AG04450 (cell line): ENCODE measurements around the gene ANO9. TPM values are rescaled to one million over a fixed set of nuclear protein-coding genes. Genes with fewer than 3 reads are reported as not detected.

Source experiments
- CTCF ChIA-PET: fragments of 300-600, 350-600 bp; formaldehyde crosslinking; extraction: SDS; loops from one replicate; lab custom pipeline; 2022; ENCODE audit warnings: antibody characterized with exemption, inconsistent platforms; lab: Charles Lee
- POLR2A ChIA-PET: fragments of 350-600 bp; formaldehyde crosslinking; extraction: SDS; loops from one replicate; lab custom pipeline; 2021; ENCODE audit warnings: antibody characterized with exemption, inconsistent platforms; lab: Yijun Ruan, JAX
- DNase-seq: peaks from one replicate; pipeline ENCODE4 v3.0.0-alpha.2; 2011; ENCODE audit warnings: low read depth, low spot score
- H3K27ac ChIP-seq: one replicate; pipeline ENCODE4 v1.5.1; 2012; ENCODE audit warnings: low read depth, low read length, control low read depth
- H3K27me3 ChIP-seq: one replicate; pipeline ENCODE4 v1.6.0; 2012; ENCODE audit warnings: low read length; ENCODE audit not compliant: control insufficient read depth, insufficient read depth
- H3K4me3 ChIP-seq: 2 replicates; pipeline ENCODE4 v1.5.1; 2011; ENCODE audit warnings: mild to moderate bottlenecking, low read depth, low read length, control low read depth
- H3K9me3 ChIP-seq: 2 replicates; pipeline ENCODE4 v1.5.1; 2012; ENCODE audit warnings: low read length; ENCODE audit not compliant: control insufficient read depth, insufficient read depth
- CTCF ChIP-seq: IDR thresholded peaks from 2 replicates; pipeline ENCODE4 v1.5.1; 2011; ENCODE audit warnings: low read depth, low read length, control low read depth, inconsistent platforms
- polyA plus RNA-seq: library from polyadenylated mRNA; depleted of rRNA; stranded (reverse); fragments of >200 nt; gene quantifications from 2 replicates; pipeline ENCODE4 v1.2.3, GENCODE V29; 2011

ANO9 gene
- polyA plus RNA-seq, 1 experiment = 0.10 TPM

- Histone ChIP-seq H3K9me3 (peaks cover 16% of the 10 kb centered on the region; the same call in 1 of the 2 replicates), H3K4me3 (no peak overlapping the region), H3K27me3 (peaks cover 9% of the 10 kb centered on the region), H3K27ac (no peak overlapping the region)
- DNase-seq = no peak
- ChIA-PET CTCF (interaction anchor here (0.7 kb wide), 1 partner anchor 9 kb away, joined by 5 read pairs; no protein-coding TSS in a partner anchor), POLR2A (no interaction called here)
- no peak for TF ChIP-seq CTCF
Measured at GRCh38 chr11:372809-373715, 68.7 kb downstream of the ANO9 start.

GRCh38 chr11:371716-372590 lies 69.9 kb downstream of the ANO9 start:
- DNase-seq = no peak
- Histone ChIP-seq H3K27me3 (peaks cover 15% of the 10 kb centered on the region), H3K4me3 (no peak overlapping the region), H3K9me3 (peaks cover 16% of the 10 kb centered on the region; the same call in 1 of the 2 replicates), H3K27ac (no peak overlapping the region)
- CTCF ChIA-PET = interaction anchor here (0.7 to 1.0 kb wide), 2 partner anchors 8 to 54 kb away, joined by 3 to 5 read pairs; no protein-coding TSS in a partner anchor
- TF ChIP-seq CTCF = no peak
- POLR2A ChIA-PET = no interaction called here

GRCh38 chr11:371051-371450 lies 70.8 kb downstream of the ANO9 start:
- no peak for TF ChIP-seq CTCF
- no peak for DNase-seq
- peaks cover 16% of the 10 kb centered on the region; the same call in 1 of the 2 replicates for H3K9me3 ChIP-seq
- no peak overlapping the region for H3K27ac ChIP-seq
- ChIA-PET POLR2A (no interaction called here), CTCF (interaction anchor here (1.0 kb wide), 1 partner anchor 53 kb away, joined by 3 read pairs; no protein-coding TSS in a partner anchor)
- peak overlapping the region; percentile 64; the same call in 1 of the 2 replicates for H3K4me3 ChIP-seq
- peaks cover 16% of the 10 kb centered on the region for H3K27me3 ChIP-seq

GRCh38 chr11:370070-370941 lies 71.5 kb downstream of the ANO9 start:
- DNase-seq = no peak
- CTCF ChIA-PET = no interaction called here

More at GRCh38 chr11:370070-370941, 71.5 kb downstream of the ANO9 start:
- POLR2A ChIA-PET = no interaction called here
- Histone ChIP-seq H3K4me3 (peak overlapping the region; percentile 64), H3K9me3 (peaks cover 9% of the 10 kb centered on the region; the same call in 1 of the 2 replicates), H3K27ac (no peak overlapping the region), H3K27me3 (peaks cover 19% of the 10 kb centered on the region)
- no peak for TF ChIP-seq CTCF
